ENCODE data around the gene RO60.

RO60 gene

GRCh38 chr1:193068013-193068412 is 8.6 kb downstream of the RO60 start:
- peaks cover 85% of the 10 kb centered on the region for H3K79me2 ChIP-seq (ENCODE audit: insufficient read depth, low read depth)
- H3K4me1 ChIP-seq (ENCODE audit: low read depth, poor library complexity, severe bottlenecking), result peaks cover 57% of the 10 kb centered on the region
- no peak overlapping the region for H3K4me3 ChIP-seq (IDR thresholded peaks at IDR 0.05; ENCODE audit: insufficient read depth, low read depth, low read length)
- H3K27me3 ChIP-seq (ENCODE audit: insufficient read depth, low read depth), result no peaks in the 10 kb centered on the region
- no peak overlapping the region for H3K9ac ChIP-seq
- H2AFZ ChIP-seq (ENCODE audit: low read depth), result no peak overlapping the region
- no peak overlapping the region for H3K27ac ChIP-seq
- TF ChIP-seq CTCF (conservative IDR thresholded peaks at IDR 0.05; ENCODE audit: low read depth, low read length), result no peak
- H4K20me1 ChIP-seq (ENCODE audit: insufficient read depth), result 0 out of 2 replicates have a peak, but pooled peaks cover 1% of the 10 kb centered on the region
- no peak overlapping the region for H3K4me2 ChIP-seq
- H3K36me3 ChIP-seq (ENCODE audit: insufficient read depth), result no peaks in the 10 kb centered on the region

GRCh38 chr1:193069748-193070385 is 10.5 kb downstream of the RO60 start:
- Histone ChIP-seq H3K9ac (no peak overlapping the region), H3K4me1 (ENCODE audit: low read depth, poor library complexity, severe bottlenecking) (peaks cover 51% of the 10 kb centered on the region), H3K27ac (peak overlapping the region; percentile 63; the same call in 1 of the 2 replicates), H3K4me3 (IDR thresholded peaks at IDR 0.05; ENCODE audit: insufficient read depth, low read depth, low read length) (no peak overlapping the region), H2AFZ (ENCODE audit: low read depth) (no peak overlapping the region), H4K20me1 (ENCODE audit: insufficient read depth) (no peaks in the 10 kb centered on the region), H3K36me3 (ENCODE audit: insufficient read depth) (no peaks in the 10 kb centered on the region), H3K4me2 (peak overlapping the region; percentile 90), H3K79me2 (ENCODE audit: insufficient read depth, low read depth) (peaks cover 70% of the 10 kb centered on the region), H3K27me3 (ENCODE audit: insufficient read depth, low read depth) (no peaks in the 10 kb centered on the region)
- peak; percentile 82 for TF ChIP-seq CTCF (conservative IDR thresholded peaks at IDR 0.05; ENCODE audit: low read depth, low read length)

GRCh38 chr1:193070386-193070753 is 11.0 kb downstream of the RO60 start:
- Histone ChIP-seq H3K27me3 (ENCODE audit: insufficient read depth, low read depth) (no peaks in the 10 kb centered on the region), H3K4me2 (peak overlapping the region; percentile 90), H3K4me3 (IDR thresholded peaks at IDR 0.05; ENCODE audit: insufficient read depth, low read depth, low read length) (no peak overlapping the region), H3K36me3 (ENCODE audit: insufficient read depth) (no peaks in the 10 kb centered on the region), H3K9ac (no peak overlapping the region; the same call in 1 of the 2 replicates), H3K79me2 (ENCODE audit: insufficient read depth, low read depth) (peaks cover 68% of the 10 kb centered on the region), H3K27ac (peak overlapping the region; percentile 63), H3K4me1 (ENCODE audit: low read depth, poor library complexity, severe bottlenecking) (peaks cover 51% of the 10 kb centered on the region), H4K20me1 (ENCODE audit: insufficient read depth) (no peaks in the 10 kb centered on the region), H2AFZ (ENCODE audit: low read depth) (no peak overlapping the region)
- peak; percentile 56 for TF ChIP-seq CTCF (conservative IDR thresholded peaks at IDR 0.05; ENCODE audit: low read depth, low read length)

GRCh38 chr1:193070942-193071341 is 11.5 kb downstream of the RO60 start:
- peak overlapping the region; percentile 90 for H3K4me2 ChIP-seq
- no peaks in the 10 kb centered on the region for H4K20me1 ChIP-seq (ENCODE audit: insufficient read depth)
- peaks cover 51% of the 10 kb centered on the region for H3K4me1 ChIP-seq (ENCODE audit: low read depth, poor library complexity, severe bottlenecking)
- peak overlapping the region; percentile 63 for H3K27ac ChIP-seq
- peak overlapping the region; percentile 14; the same call in 1 of the 2 replicates for H2AFZ ChIP-seq (ENCODE audit: low read depth)
- H3K9ac ChIP-seq, result peak overlapping the region; percentile 1; the same call in 1 of the 2 replicates
- no peak overlapping the region for H3K4me3 ChIP-seq (IDR thresholded peaks at IDR 0.05; ENCODE audit: insufficient read depth, low read depth, low read length)
- H3K79me2 ChIP-seq (ENCODE audit: insufficient read depth, low read depth), result peaks cover 67% of the 10 kb centered on the region
- no peak for TF ChIP-seq CTCF (conservative IDR thresholded peaks at IDR 0.05; ENCODE audit: low read depth, low read length)
- no peaks in the 10 kb centered on the region for H3K27me3 ChIP-seq (ENCODE audit: insufficient read depth, low read depth)
- no peaks in the 10 kb centered on the region for H3K36me3 ChIP-seq (ENCODE audit: insufficient read depth)
